Esophagus mucosa (tissue), 1 donor: ENCODE measurements around the gene ZNF709. TPM values are rescaled to one million over a fixed set of nuclear protein-coding genes. Genes with fewer than 3 reads are reported as not detected.
"Not testable (repeated sequence)": the region's sequence is repeated elsewhere in the genome, so short reads cannot be mapped to it uniquely, and the experiment has no call there.

Experiments used
- ATAC-seq: fragments of 200-7000 bp; cut with Tn5 transposase; one replicate; pipeline ENCODE4 v1.9.1; 2020
- total RNA-seq: library from RNA; stranded (reverse); gene quantifications from one replicate; pipeline ENCODE4 v1.2.4, GENCODE V29; 2023
- donor health status: DM: yes; HTN: yes; CAD: no.

The ZNF709 gene
- total RNA-seq, 1 donor from 2014 or later, result 0.52 TPM

DNA sequence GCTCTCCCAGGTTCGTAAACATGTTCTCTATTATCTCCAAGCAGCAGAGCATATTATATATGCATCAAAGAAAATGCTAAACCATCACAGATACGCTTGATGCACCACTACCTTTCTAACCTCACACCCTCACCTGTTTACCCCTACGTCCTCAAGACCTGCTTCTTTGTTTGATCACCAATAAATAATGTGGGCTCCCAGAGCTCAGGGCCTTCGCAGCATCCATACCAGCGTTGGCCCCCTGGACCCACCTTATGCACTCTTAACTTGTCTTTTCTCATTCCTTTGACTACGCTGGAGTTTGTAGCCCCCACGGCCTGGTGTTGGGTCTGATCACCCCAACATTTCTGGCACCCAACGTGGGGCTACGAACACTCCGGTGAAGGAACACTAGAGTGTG is 33.8 kb downstream of the ZNF709 start:
- ATAC-seq, result no peak

DNA sequence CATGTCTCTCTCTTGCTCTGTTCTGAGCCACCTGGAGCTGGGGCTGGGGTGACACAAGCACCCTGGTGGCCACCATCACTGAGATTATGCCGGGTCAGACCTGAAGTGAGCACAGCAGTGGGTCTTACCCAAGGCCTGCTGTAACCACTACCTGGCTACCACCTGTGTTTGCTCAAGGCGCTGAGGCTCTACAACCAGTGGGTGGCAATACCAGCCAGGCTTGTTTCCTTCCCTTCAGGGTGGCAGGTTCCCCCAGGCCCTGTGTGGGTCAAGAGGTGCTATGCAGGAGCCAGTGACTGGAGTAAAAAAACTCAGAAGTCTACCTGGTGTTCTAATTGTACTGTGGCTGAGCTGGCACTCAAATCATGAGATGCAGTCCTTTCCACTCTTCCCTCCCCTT is 35.8 kb downstream of the ZNF709 start:
- ATAC-seq, result no peak

DNA sequence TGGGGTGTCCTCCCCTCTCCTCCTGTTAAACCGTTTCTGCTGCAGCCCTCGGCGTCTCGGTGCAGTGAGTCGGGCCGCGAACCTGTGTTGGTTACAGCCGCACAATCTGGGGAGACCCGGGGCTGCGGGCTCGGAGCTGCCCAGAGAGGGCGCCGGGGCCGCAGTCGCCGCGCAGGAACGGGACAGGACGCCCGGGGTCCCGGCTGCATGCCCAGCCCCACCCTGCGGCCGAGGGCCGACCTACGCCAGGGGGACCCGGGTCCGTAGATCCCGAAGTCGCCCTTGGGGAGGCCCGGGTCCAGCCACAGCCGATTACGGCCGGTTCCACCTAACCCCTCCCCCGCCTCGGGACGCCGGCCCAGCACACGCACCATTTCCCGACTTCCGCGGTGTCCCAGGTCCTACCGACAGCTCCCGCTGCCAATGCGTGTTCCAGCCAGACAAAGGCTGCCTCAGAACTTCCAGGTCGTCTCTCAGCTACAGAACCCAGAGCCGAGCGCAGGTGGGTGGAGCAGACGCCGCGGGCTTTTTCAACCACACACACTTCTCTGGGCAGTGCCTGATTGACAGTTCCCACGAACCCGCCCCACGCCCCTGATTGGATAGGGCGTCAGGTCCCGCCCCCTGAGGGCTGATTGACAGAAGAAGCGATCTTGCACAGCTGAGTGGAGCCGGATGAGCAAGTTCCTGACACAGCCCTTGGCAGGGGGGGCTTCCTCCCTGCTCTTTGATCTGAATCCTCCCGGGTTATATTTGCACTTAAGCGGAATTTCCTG is 43.9 kb downstream of the ZNF709 start, which contains the start of gene ZNF443:
Gene ZNF443 (minus strand): TSS at position 481 of the 776 bp plus-strand sequence. CDS start 107 bp downstream, at position 374.
- peak; percentile 100 for ATAC-seq

DNA sequence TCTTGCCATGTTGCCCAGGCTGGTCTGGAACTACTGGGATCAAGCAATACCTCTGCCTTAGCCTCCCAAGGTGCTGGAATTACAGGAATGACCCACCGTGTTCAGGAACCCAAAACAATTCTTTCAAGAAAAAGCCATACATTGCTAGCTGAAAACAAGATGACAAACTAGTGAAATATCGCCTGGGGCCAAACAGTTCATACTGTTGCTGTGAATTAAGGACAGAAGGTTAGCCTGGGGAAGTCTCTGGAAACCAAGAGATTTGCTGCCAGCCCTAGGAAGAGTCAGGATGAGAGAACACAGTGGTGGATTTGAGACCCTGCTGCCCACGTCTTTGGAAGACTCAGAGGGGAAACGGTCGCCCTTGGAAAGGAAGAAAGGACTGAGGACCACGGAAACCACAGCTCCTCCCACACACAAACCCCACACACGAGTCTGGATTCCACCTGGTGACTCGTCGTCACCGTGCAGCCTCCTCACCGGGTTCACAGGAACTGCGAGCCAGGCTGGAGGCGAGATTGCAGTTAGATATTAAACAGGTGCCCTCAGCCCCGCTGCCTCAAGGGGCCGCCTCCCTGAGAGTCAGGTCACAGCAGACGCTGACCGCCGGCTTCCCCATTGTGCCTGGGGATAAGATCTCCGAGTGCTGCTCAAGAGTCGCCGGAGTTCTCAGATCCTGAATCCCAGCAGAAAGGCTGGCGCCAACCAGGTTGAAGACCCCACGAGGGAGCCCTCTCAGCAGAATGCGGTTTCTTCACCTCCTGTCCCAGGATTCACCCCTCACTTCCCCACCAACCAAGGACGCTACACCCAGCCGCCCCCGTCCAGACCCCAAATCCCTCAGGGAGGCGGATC is 44.7 kb downstream of the ZNF709 start:
- peak; percentile 15 for ATAC-seq

DNA sequence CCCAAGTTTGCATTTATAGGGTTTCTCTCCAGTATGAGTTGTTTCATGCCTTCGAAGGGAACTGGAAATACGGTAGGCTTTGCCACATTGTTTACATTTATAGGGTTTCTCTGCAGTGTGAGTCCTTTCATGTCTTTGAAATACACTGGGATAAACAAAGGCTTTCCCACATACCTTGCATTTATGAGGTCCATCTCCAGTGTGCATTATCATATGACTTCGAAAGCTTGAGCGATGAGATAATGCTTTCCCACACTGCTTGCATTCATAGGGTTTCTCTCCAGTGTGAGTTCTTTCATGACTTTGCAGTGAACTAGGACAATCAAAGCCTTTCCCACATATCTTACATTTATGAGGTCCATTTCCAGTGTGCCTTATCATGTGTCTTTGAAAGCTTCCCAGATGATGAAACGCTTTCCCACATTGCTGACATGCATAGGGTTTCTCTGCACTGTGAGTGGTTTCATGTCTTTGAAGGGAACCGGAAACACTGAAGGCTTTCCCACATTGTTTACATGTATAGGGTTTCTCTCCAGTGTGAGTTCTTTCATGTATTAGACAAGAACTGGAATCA is 53.8 kb downstream of the ZNF709 start:
- ATAC-seq, result not testable (repeated sequence)

DNA sequence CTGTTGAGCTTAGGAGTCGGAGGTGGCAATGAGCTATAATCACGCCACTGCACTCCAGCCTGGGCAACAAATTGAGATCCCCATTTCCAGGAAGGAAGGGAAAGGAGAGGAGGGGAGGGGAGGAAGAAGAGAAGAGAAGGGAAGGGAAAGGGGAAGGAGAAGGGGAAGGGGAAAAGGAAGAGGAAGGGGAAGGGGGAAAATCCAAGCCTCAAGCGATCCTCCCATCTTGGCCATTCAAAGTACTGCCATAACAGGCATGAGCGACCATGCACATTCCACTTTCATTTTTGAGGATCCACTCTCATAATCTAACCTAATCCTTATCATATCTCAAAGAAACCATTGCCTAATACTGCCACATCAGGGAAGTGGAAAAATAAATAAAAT is 58.7 kb downstream of the ZNF709 start:
- no peak for ATAC-seq

DNA sequence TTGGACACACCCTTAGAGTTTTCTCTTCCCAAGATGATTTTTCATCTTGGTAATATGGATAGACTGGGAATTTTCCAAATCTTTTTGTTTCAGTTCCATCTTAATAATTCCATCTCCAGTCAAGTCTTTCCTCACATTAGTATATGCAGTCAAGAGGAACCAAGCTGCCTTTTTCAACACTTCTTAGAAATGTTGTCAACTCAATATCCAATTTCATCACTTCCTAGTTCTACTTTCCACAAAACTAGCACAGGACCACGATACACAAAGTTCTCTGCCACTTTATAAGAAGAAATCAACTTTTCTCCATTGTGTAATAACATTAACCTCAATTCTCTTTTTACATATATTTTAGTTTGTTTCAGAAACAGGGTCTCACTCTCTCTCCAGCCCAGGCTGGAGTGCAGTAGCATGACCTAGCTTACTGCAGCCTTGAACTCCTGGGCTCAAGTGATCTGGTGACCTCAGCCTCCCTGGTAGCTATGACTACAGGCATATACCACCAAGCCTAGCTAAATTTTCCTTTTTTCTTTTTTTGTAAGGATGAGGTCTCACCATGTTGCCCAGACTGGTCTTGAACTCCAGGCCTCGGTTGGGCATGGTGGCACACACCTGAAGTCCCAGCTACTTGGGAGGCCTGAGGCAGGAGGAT is 59.3 kb downstream of the ZNF709 start:
- ATAC-seq, result no peak

DNA sequence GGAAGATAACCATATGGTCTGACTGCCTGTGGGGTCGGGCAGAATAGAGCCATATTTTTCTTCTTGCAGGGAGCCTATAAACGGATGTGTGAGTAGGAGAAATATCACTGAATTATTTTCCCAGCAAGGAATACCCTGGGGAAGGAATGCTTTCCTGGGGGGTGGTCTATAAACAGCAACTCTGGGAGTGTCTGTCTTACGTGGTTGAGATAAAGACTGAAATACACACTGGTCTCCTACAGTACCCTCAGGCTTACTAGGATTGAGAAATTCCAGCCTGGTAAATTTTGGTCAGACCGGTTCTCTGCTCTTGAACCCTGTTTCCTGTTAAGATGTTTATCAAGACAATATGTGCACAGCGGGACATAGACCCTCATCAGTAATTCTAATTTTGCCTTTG is 67.3 kb downstream of the ZNF709 start:
- not testable (repeated sequence) for ATAC-seq

DNA sequence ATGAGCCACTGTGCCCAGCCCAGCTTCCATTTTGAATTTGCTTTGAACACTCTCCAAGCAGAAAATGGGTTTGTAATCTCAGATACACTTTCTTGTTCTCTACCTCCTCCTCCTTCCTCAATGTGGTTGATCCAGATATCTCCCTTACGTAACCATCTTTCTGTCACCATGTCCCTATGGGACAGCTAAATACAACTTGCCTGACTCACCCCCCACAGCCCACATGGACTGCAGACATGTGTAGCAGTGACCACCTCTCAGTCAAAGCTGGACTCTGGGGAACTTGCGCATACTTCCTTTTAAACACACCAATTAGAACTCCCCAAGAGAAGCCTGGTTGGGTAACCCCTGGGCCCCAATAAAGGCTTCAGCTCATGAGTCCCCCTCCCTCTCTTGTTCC is 72.7 kb downstream of the ZNF709 start:
- ATAC-seq, result no peak

Other genes starting within 250 kb of the ZNF709 start
- gene ZNF44, start 189.9 kb downstream of the ZNF709 start, total RNA-seq, result 9.1 TPM
- 1.7 TPM for gene ZNF563, start 151.2 kb downstream of the ZNF709 start, total RNA-seq
- 2.8 TPM for gene ZNF442, start 119.1 kb downstream of the ZNF709 start, total RNA-seq
- gene ZNF799, start 83.5 kb downstream of the ZNF709 start, total RNA-seq, result 2.3 TPM
- 3.4 TPM for gene ZNF443, start 43.8 kb downstream of the ZNF709 start, total RNA-seq
- 4.1 TPM for gene ZNF564, start 66.7 kb upstream of the ZNF709 start, total RNA-seq
- gene ZNF490, start 126.0 kb upstream of the ZNF709 start, total RNA-seq, result 5.2 TPM
- 14.7 TPM for gene ZNF791, start 126.1 kb upstream of the ZNF709 start, total RNA-seq
- gene MAN2B1, start 181.9 kb upstream of the ZNF709 start, total RNA-seq, result 29.0 TPM
- gene WDR83, start 182.0 kb upstream of the ZNF709 start, total RNA-seq, result 4.0 TPM
- gene DHPS, start 197.1 kb upstream of the ZNF709 start, total RNA-seq, result 34.1 TPM
- gene GNG14, start 203.2 kb upstream of the ZNF709 start, total RNA-seq, result not detected
- 11.1 TPM for gene FBXW9, start 211.8 kb upstream of the ZNF709 start, total RNA-seq
- gene TNPO2, start 239.1 kb upstream of the ZNF709 start, total RNA-seq, result 36.0 TPM
- 122 TPM for gene TRIR, start 249.9 kb upstream of the ZNF709 start, total RNA-seq